Stimulated activated naive CD4-positive, alpha-beta T cell (primary cell): ENCODE data around the gene SPTBN4.
"Not testable (repeated sequence)": the region's sequence is repeated elsewhere in the genome, so short reads cannot be mapped to it uniquely, and the experiment has no call there.

Source experiments
- DNase-seq, 6 experiments: peaks; one replicate each; lab custom pipeline; 2025; lab: John Stamatoyannopoulos, UW

SPTBN4 gene

DNA sequence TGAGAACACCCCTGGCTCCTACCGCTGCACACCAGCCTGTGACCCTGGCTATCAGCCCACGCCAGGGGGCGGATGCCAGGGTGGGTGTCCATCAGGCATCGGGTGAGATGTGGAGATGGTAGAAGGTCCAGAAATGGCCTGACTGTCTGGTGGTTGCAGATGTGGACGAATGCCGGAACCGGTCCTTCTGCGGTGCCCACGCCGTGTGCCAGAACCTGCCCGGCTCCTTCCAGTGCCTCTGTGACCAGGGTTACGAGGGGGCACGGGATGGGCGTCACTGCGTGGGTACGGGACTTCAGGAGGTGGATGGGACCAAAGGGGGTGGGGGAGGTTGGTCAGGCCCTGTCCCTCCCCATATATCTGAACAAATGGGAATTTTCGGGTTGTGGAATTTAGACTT is 150.1 kb downstream of the SPTBN4 start:
- no peak for DNase-seq

GRCh38 chr19:40617961-40618360 is 151.2 kb downstream of the SPTBN4 start:
- no peak for DNase-seq

GRCh38 chr19:40619333-40620160 is 152.7 kb downstream of the SPTBN4 start:
- no peak for DNase-seq

GRCh38 chr19:40620161-40620485 is 153.3 kb downstream of the SPTBN4 start:
- no peak for DNase-seq

DNA sequence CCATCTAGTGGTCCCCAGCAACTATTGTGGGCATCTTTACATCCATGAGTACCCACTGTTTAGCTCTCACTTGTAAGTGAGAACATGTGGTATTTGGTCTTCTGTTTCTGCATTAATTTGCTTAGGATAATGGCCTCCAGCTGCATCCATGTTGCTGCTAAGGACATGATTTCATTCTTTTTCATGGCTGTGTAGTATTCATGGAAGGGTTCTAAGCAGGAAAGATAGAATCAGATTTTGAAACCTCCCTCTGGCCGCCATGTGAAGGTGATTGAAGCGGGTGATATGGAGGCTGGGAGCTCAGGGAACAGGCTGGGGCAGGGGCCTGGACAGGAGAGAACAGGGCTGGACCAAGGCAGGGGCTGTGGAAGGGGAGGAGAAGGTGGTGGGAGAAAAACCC is 154.5 kb downstream of the SPTBN4 start:
- no peak for DNase-seq

DNA sequence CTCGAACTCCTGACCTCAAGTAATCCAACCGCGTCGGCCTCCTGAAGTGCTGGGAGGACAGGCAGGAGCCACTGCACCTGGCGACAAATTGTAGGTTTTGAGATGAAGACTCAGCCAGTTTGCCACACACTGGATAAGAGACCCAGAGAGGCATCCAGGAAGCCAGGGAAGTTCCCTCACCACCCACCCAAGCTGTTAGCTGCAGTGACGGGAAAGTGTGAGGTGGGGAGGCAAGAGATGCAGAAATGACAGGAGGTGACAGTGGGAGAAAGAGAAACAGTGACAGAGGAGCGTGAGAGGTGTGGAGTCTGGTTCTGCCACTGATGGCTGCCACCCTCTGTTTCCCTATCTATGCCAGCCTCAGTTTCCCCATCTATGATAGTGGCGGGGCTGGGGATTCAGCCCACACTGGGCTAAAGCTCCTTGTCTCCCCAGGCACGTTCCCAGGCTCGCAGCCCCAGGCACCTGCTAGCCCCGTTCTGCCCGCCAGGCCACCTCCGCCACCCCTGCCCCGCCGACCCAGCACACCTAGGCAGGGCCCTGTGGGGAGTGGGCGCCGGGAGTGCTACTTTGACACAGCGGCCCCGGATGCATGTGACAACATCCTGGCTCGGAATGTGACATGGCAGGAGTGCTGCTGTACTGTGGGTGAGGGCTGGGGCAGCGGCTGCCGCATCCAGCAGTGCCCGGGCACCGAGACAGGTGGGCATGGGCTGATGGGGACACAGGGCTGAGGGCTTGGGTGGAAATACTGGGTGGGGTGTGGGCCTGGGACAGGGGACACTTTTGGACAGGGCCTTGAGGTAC is 155.4 kb downstream of the SPTBN4 start:
- DNase-seq, result no peak

- no peak for DNase-seq
Measured at GRCh38 chr19:40622773-40623075, 155.9 kb downstream of the SPTBN4 start.

DNA sequence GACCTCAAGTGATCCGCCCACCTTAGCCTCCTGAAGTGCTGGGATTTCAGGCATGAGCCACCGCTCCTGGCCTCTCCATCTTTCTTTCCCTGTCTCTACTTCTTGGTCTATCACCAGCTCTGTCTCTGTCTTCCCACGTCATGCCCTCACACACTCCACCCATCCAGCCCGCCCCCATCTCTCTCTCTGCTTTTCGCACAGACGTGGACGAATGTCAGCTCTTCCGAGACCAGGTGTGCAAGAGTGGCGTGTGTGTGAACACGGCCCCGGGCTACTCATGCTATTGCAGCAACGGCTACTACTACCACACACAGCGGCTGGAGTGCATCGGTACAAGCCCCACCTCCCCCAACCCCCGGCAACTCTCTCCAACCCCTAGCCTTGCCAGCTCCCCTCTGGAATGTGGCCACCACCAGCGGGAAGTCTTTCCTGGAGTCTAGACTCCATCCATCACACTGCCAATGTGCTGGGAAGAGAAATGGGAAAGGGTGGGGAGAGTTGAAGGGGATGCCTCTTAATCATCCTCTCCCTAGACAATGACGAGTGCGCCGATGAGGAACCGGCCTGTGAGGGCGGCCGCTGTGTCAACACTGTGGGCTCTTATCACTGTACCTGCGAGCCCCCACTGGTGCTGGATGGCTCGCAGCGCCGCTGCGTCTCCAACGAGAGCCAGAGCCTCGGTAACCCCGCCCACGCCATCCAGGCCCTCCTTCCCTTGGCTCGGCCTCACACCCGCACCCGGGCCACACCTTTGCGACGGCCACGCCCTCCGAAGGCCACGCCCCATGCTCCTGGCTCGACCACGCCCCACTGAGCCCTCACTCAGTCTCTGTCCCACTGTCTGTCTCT is 156.8 kb downstream of the SPTBN4 start:
- DNase-seq, result no peak

- not testable (repeated sequence) for DNase-seq
Measured at GRCh38 chr19:40624369-40625153, 157.8 kb downstream of the SPTBN4 start.

GRCh38 chr19:40625406-40626120 is 158.8 kb downstream of the SPTBN4 start:
- DNase-seq, result no peak
